HepG2 (cell line): ENCODE data around the gene HIF1AN. TPM values are rescaled to one million over a fixed set of nuclear protein-coding genes. Genes with fewer than 3 reads are reported as not detected.

ENCODE experiments used
- AGO2 ChIP-seq: fragments of 200-400 bp; formaldehyde crosslinking; optimal IDR thresholded peaks from 2 replicates; pipeline ENCODE3; 2017; ENCODE audit warnings: mild to moderate bottlenecking, low read depth, low read length, moderate library complexity
- DR1 ChIP-seq: sonication (generic); formaldehyde crosslinking; IDR thresholded peaks from 2 replicates; pipeline ENCODE4 v1.8.0; 2021; ENCODE audit warnings: mild to moderate bottlenecking, missing genetic modification reagents, inconsistent platforms
- EED ChIP-seq: sonication (generic); formaldehyde crosslinking; IDR thresholded peaks from 2 replicates; pipeline ENCODE4 v1.5.0; 2020; ENCODE audit warnings: mild to moderate bottlenecking, missing genetic modification reagents
- GLMP ChIP-seq: sonication (generic); formaldehyde crosslinking; IDR thresholded peaks from 2 replicates; pipeline ENCODE4 v1.9.0; 2021; ENCODE audit warnings: missing genetic modification reagents, mild to moderate bottlenecking, borderline replicate concordance
- IRF1 ChIP-seq: sonication (generic); formaldehyde crosslinking; IDR thresholded peaks from 2 replicates; pipeline ENCODE4 v1.4.0; 2020; ENCODE audit warnings: low read depth, mild to moderate bottlenecking, missing genetic modification reagents
- KAT8 ChIP-seq: IDR thresholded peaks from 2 replicates; pipeline ENCODE4 v1.6.1; 2016; ENCODE audit warnings: missing genetic modification reagents, missing compliant biosample characterization
- MNT ChIP-seq: fragments of 450-650 bp; IDR thresholded peaks from 2 replicates; pipeline ENCODE4 v1.6.1; 2016
- NCOR1 ChIP-seq: fragments of 200-600 bp; sonication (generic); IDR thresholded peaks from 2 replicates; pipeline ENCODE4 v1.7.0; 2017; ENCODE audit warnings: antibody characterized with exemption, low read length, borderline replicate concordance
- NFIB ChIP-seq: sonication (generic); formaldehyde crosslinking; IDR thresholded peaks from 2 replicates; pipeline ENCODE4 v1.9.0; 2021; ENCODE audit warnings: missing genetic modification reagents, mild to moderate bottlenecking, borderline replicate concordance
- NFYB ChIP-seq: sonication (generic); formaldehyde crosslinking; IDR thresholded peaks from 2 replicates; pipeline ENCODE4 v1.4.0; 2020; ENCODE audit warnings: missing genetic modification reagents
- NR0B2 ChIP-seq: sonication (generic); formaldehyde crosslinking; IDR thresholded peaks from 2 replicates; pipeline ENCODE4 v1.4.0; 2020; ENCODE audit warnings: mild to moderate bottlenecking, missing genetic modification reagents
- RARG ChIP-seq: sonication (generic); formaldehyde crosslinking; IDR thresholded peaks from 2 replicates; pipeline ENCODE4 v1.4.0; 2020; ENCODE audit warnings: low read depth, mild to moderate bottlenecking, missing genetic modification reagents
- RCOR2 ChIP-seq: IDR thresholded peaks from 2 replicates; pipeline ENCODE4 v1.6.1; 2016; ENCODE audit warnings: missing biosample characterization, missing genetic modification reagents
- REPIN1 ChIP-seq: sonication (generic); formaldehyde crosslinking; IDR thresholded peaks from 2 replicates; pipeline ENCODE4 v1.8.0; 2022; ENCODE audit warnings: missing genetic modification reagents, low read depth, mild to moderate bottlenecking, borderline replicate concordance
- SIN3A ChIP-seq: IDR thresholded peaks from 2 replicates; pipeline ENCODE4 v1.6.1; 2011; ENCODE audit warnings: low read depth, mild to moderate bottlenecking, control low read depth, low read length, borderline replicate concordance
- SRSF1 ChIP-seq: fragments of 200-400 bp; formaldehyde crosslinking; optimal IDR thresholded peaks from 2 replicates; pipeline ENCODE3; 2017; ENCODE audit warnings: mild to moderate bottlenecking, low read depth, low read length, moderate library complexity
- STAG1 ChIP-seq: sonication (generic); formaldehyde crosslinking; IDR thresholded peaks from 2 replicates; pipeline ENCODE4 v1.4.0; 2020; ENCODE audit warnings: missing genetic modification reagents
- ZBTB10 ChIP-seq: sonication (generic); formaldehyde crosslinking; IDR thresholded peaks from 2 replicates; pipeline ENCODE4 v1.4.0; 2020; ENCODE audit warnings: missing genetic modification reagents, borderline replicate concordance
- ZMYM2 ChIP-seq: sonication (generic); formaldehyde crosslinking; IDR thresholded peaks from 2 replicates; pipeline ENCODE4 v1.8.0; 2022; ENCODE audit warnings: mild to moderate bottlenecking, missing genetic modification reagents
- ZNF234 ChIP-seq: sonication (generic); formaldehyde crosslinking; conservative IDR thresholded peaks from 2 replicates; pipeline ENCODE4 v1.5.1; 2020; ENCODE audit warnings: mild to moderate bottlenecking, missing genetic modification reagents
- ZNF260 ChIP-seq: sonication (generic); formaldehyde crosslinking; IDR thresholded peaks from 2 replicates; pipeline ENCODE4 v1.4.0; 2020; ENCODE audit warnings: missing genetic modification reagents, low read depth, mild to moderate bottlenecking, borderline replicate concordance
- ZSCAN30 ChIP-seq: sonication (generic); formaldehyde crosslinking; IDR thresholded peaks from 2 replicates; pipeline ENCODE4 v1.5.0; 2020; ENCODE audit warnings: mild to moderate bottlenecking, missing genetic modification reagents
- polyA plus RNA-seq, 8 experiments: library from polyadenylated mRNA; depleted of rRNA in 3 of 8; stranded (reverse) in 7 of 8; unstranded in 1 of 8; fragments of >200 nt; fragmentation: Illumina TruSeq in 4 of 8; extraction: Trizol in 4 of 8; gene quantifications; 2 replicates each; pipeline versions ENCODE4 v1.2.1 to v1.2.3, GENCODE V29; 2011 to 2016; ENCODE audit warnings: low read depth in 4 of 8, missing spikeins in 1 of 8, mixed read lengths in 1 of 8; ENCODE audit not compliant: insufficient read depth in 1 of 8
- total RNA-seq, 5 experiments: library from RNA; depleted of rRNA; stranded (reverse); fragments of >200 nt; fragmentation: Illumina TruSeq; extraction: Trizol; gene quantifications; 2 replicates each; pipeline ENCODE4 v1.2.3, GENCODE V29; 2016; ENCODE audit warnings: low read depth in 1 of 5

Gene HIF1AN
- total and polyA plus RNA-seq, 2 of the 13 experiments (the other 11 are each of a cell fraction or from before 2014, with no cell fraction given): 8.6 to 10.7 TPM

- TF ChIP-seq MNT (peak; percentile 60; the same call in 1 of the 2 replicates), NFYB (CRISPR knock-in tag) (no peak), ZSCAN30 (CRISPR knock-in tag) (no peak), ZNF260 (CRISPR knock-in tag) (0 out of 2 replicates have a peak, but pooled peaks have one; percentile 24), IRF1 (CRISPR knock-in tag) (no peak), GLMP (CRISPR knock-in tag) (no peak), ZNF234 (CRISPR knock-in tag) (no peak), NCOR1 (no peak), REPIN1 (no peak), ZMYM2 (no peak), STAG1 (CRISPR knock-in tag) (peak; percentile 95), SRSF1 (no peak), RCOR2 (no peak), EED (CRISPR knock-in tag) (no peak), NR0B2 (CRISPR knock-in tag) (0 out of 2 replicates have a peak, but pooled peaks have one; percentile 48), KAT8 (CRISPR knock-in tag) (no peak), SIN3A (no peak), NFIB (CRISPR knock-in tag) (no peak), DR1 (CRISPR knock-in tag) (no peak), AGO2 (peak; percentile 72), ZBTB10 (CRISPR knock-in tag) (no peak), RARG (CRISPR knock-in tag) (no peak)
These were observed 26.4 kb downstream of the HIF1AN start (continued) for GRCh38 chr10:100562008-100562672.
